CD8-positive, alpha-beta memory T cell (primary cell): ENCODE results near the gene TAGLN. TPM values are rescaled to one million over a fixed set of nuclear protein-coding genes. Genes with fewer than 3 reads are reported as not detected.

Experiments
- CTCF ChIA-PET: fragments of 350-600 bp; sonication (Branson Sonifier 250); formaldehyde crosslinking; loops from one replicate; lab custom pipeline; 2021; ENCODE audit warnings: antibody characterized with exemption; lab: Charles Lee
- POLR2A ChIA-PET: fragments of 350-600 bp; sonication (Branson Sonifier 250); formaldehyde crosslinking; loops from one replicate; lab custom pipeline; 2021; ENCODE audit warnings: antibody characterized with exemption; lab: Charles Lee
- DNase-seq, 5 donors: peaks; one replicate each; pipeline versions ENCODE4 v3.0.0 to v3.0.0-alpha.2; 2020 to 2022; ENCODE audit warnings: mixed read lengths in 1 of 5
- H3K27ac ChIP-seq: one replicate; pipeline ENCODE4 v1.7.0; 2013; ENCODE audit warnings: low read depth, mild to moderate bottlenecking, low read length, moderate library complexity
- H3K27me3 ChIP-seq: 2 replicates; pipeline ENCODE4 v1.7.0; 2013; ENCODE audit warnings: low read length, mild to moderate bottlenecking; ENCODE audit not compliant: insufficient read depth, poor library complexity, severe bottlenecking
- H3K36me3 ChIP-seq: 2 replicates; pipeline ENCODE4 v1.7.0; 2013; ENCODE audit warnings: mild to moderate bottlenecking, low read length, moderate library complexity; ENCODE audit not compliant: insufficient read depth
- H3K4me1 ChIP-seq: 2 replicates; pipeline ENCODE4 v1.7.0; 2013; ENCODE audit warnings: mild to moderate bottlenecking, low read length, moderate library complexity; ENCODE audit not compliant: insufficient read depth
- H3K4me3 ChIP-seq: 2 replicates; pipeline ENCODE4 v1.7.0; 2013; ENCODE audit warnings: mild to moderate bottlenecking, low read length
- H3K9me3 ChIP-seq: 2 replicates; pipeline ENCODE4 v1.7.0; 2013; ENCODE audit warnings: mild to moderate bottlenecking, low read length
- H3K27ac Mint-ChIP-seq, 8 donors: one replicate each; pipeline ENCODE4 v1.8.0; 2020 to 2021; ENCODE audit warnings: mixed read lengths in 8 of 8, mild to moderate bottlenecking in 6 of 8, inconsistent platforms in 3 of 8, moderate library complexity in 3 of 8
- H3K27me3 Mint-ChIP-seq, 2 donors: one replicate each; pipeline ENCODE4 v1.8.0; 2020 to 2021; ENCODE audit warnings: mixed read lengths in 2 of 2, mild to moderate bottlenecking in 1 of 2, moderate library complexity in 1 of 2
- H3K36me3 Mint-ChIP-seq, 3 donors: one replicate each; pipeline ENCODE4 v1.8.0; 2020 to 2021; ENCODE audit warnings: mixed read lengths in 3 of 3, inconsistent platforms in 1 of 3, mild to moderate bottlenecking in 1 of 3
- H3K4me1 Mint-ChIP-seq, 3 donors: one replicate each; pipeline ENCODE4 v1.8.0; 2020 to 2021; ENCODE audit warnings: mixed read lengths in 3 of 3, inconsistent platforms in 1 of 3, mild to moderate bottlenecking in 1 of 3
- H3K4me3 Mint-ChIP-seq, 7 donors: one replicate each; pipeline ENCODE4 v1.8.0; 2020 to 2021; ENCODE audit warnings: mixed read lengths in 7 of 7, mild to moderate bottlenecking in 6 of 7, moderate library complexity in 4 of 7, inconsistent platforms in 2 of 7
- H3K9me3 Mint-ChIP-seq, 5 donors: one replicate each; pipeline ENCODE4 v1.8.0; 2020 to 2022; ENCODE audit warnings: mixed read lengths in 5 of 5, mild to moderate bottlenecking in 3 of 5, moderate library complexity in 2 of 5, inconsistent platforms in 1 of 5
- polyA plus RNA-seq: library from polyadenylated mRNA; unstranded; fragments of 300-500 nt; fragmentation: Illumina TruSeq; gene quantifications from one replicate; pipeline ENCODE4 v1.2.3, GENCODE V29; 2021
- total RNA-seq, 2 experiments: library from RNA; stranded (reverse); gene quantifications; one replicate each; pipeline ENCODE4 v1.2.3, GENCODE V29; 2021

The TAGLN gene
- total and polyA plus RNA-seq, 3 experiments from 2014 or later = 0.35 to 2.2 (median 1.8) TPM

DNA sequence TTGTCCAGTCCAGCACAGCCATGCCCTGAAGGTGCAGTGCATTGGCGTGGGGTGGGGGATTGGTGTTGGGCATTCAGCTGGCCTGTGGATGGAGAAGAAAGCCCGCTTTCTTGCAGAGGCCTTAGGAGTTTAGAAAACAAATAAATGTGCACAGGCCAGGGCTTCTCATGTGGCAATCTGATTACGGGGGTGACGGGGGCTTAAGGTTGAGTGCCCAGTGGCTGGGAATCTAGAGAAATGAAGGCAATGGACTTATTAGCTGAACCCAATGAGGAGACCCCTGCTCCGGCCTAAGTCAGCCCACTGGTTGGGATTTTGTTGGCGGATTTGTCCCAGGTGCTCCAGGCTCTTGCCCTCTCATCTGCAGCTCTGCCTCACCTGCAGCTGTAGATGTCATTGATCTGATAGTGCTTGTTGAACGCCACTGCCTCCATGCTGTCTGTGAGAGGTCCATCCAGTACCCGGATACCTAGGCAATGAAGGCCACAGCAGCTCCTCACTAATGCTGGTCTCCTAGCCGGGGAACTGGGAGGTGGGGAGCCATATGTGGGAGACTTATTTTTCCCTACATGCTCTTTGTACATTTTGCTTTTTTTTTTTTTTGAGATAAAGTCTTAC, 26.5 kb downstream of the TAGLN start:
- Mint-ChIP-seq H3K36me3 (peaks cover 16 to 96% (median 23%) of the 10 kb centered on the region in 3 donors), H3K9me3 (no peaks in the 10 kb centered on the region), H3K4me1 (peaks cover 31 to 45% (median 38%) of the 10 kb centered on the region in 3 donors), H3K27me3 (no peaks in the 10 kb centered on the region), H3K4me3 (no peak overlapping the region), H3K27ac (no peak overlapping the region)
- ChIA-PET CTCF (interaction anchor here (1.0 to 3.0 kb wide), 10 partner anchors 7 to 493 kb away, joined by 3 to 33 read pairs (median 6); partner anchors contain the start of genes APOA5 and SIDT2), POLR2A (no interaction called here)
- H3K27me3 ChIP-seq = no peaks in the 10 kb centered on the region
- H3K4me3 ChIP-seq = no peak overlapping the region
- H3K27ac ChIP-seq = no peak overlapping the region
- no peaks in the 10 kb centered on the region for H3K9me3 ChIP-seq
- no peak for DNase-seq
- peaks cover 78% of the 10 kb centered on the region for H3K36me3 ChIP-seq
- peaks cover 28% of the 10 kb centered on the region for H3K4me1 ChIP-seq

DNA sequence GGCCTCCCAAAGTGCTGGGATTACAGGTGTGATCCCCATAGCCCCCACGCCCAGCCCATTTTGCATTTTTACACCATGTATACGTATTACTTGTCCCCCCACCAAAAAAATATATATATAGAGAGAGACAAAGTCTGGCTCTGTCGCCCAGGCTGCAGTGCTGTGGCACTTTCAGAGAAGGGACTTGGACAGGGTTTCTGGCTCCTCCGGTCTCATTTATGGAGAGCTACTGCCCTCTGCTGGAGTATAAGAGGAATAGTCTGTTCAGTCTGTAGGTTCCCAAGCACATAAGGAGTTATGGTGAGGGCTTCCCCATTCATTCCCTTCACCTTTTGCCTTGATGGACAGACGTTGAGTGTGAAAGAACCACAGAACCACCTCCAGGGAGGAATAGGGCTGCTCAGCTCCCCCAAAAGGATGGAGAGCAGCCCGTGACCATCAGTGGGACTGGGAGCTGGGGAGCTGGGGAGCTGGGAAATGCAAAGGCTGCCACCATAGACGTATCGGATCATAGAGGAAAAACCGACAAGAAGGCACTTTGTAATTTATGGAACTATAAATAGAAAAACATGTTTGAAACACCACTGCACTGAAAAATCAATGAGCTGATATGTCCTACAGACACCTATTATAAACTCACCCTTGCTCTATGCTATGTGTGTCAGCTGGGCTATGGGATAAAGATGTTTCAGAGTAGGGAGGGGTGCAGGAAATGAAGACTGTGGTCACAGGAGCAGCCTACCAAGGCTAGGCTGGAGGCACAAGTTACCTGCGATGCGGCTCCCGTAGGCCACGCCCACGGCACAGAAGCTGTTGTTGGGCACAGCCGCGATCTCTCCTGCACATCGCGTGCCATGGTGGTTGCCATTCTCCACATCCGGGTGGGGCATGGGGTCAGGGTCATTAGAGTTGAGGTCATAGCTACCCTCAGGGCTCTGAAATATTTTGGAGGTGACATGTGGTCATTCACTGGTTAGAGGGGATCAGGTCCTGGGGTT, 27.5 kb downstream of the TAGLN start:
- no peaks in the 10 kb centered on the region for H3K9me3 ChIP-seq
- Mint-ChIP-seq H3K27me3 (no peaks in the 10 kb centered on the region), H3K9me3 (no peaks in the 10 kb centered on the region), H3K27ac (peak overlapping the region; percentile 35 to 90 (median 78)), H3K4me3 (peak overlapping the region in 5 of 7 donors; percentile 36 to 53 (median 50)), H3K36me3 (peaks cover 16 to 91% (median 23%) of the 10 kb centered on the region in 3 donors), H3K4me1 (peaks cover 39 to 55% (median 46%) of the 10 kb centered on the region in 3 donors)
- peaks cover 33% of the 10 kb centered on the region for H3K4me1 ChIP-seq
- H3K27ac ChIP-seq = no peak overlapping the region
- ChIA-PET CTCF (interaction anchor here (0.7 to 3.0 kb wide), 17 partner anchors 8 to 494 kb away, joined by 3 to 33 read pairs (median 4); partner anchors contain the start of genes APOA5, SIDT2 and SIK3), POLR2A (interaction anchor here (1.1 kb wide), 2 partner anchors 16 to 54 kb away, joined by 3 to 4 read pairs; no protein-coding TSS in a partner anchor)
- DNase-seq = peak; percentile 22 to 65 (median 62)
- H3K27me3 ChIP-seq = no peaks in the 10 kb centered on the region
- H3K4me3 ChIP-seq = no peak overlapping the region
- peaks cover 67% of the 10 kb centered on the region for H3K36me3 ChIP-seq

DNA sequence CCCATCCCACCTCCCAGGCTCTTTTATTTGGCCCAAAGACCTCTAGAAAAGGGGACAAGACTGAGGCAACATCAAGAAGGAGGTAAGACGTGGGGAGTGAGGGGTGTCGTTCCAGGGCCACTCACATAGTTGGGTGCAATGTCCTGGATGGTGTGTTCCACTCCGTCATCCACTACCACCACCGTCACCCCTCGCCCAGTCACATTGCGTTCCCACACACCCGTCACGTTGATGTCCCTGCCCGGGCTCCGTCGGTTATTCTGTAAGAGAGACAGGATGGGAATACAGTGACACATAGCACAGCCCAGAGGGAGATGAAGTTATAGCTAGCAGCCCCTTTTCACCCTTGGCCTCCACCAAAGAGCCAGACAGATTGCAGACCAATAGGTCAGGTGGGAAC, 28.9 kb downstream of the TAGLN start:
- H3K9me3 ChIP-seq = no peaks in the 10 kb centered on the region
- H3K36me3 ChIP-seq = peaks cover 57% of the 10 kb centered on the region
- H3K27me3 Mint-ChIP-seq = no peaks in the 10 kb centered on the region
- POLR2A ChIA-PET = no interaction called here
- DNase-seq = no peak
- no peaks in the 10 kb centered on the region for H3K9me3 Mint-ChIP-seq
- H3K27ac ChIP-seq = no peak overlapping the region
- H3K4me3 ChIP-seq = no peak overlapping the region
- CTCF ChIA-PET = interaction anchor here (0.9 to 2.8 kb wide), 2 partner anchors 49 to 437 kb away, joined by 3 to 8 read pairs; partner anchors contain the start of genes APOA5 and SIDT2
- H3K4me1 ChIP-seq = peaks cover 34% of the 10 kb centered on the region
- peak overlapping the region in 6 of 7 donors; percentile 25 to 69 (median 52) for H3K4me3 Mint-ChIP-seq
- no peaks in the 10 kb centered on the region for H3K27me3 ChIP-seq
- H3K4me1 Mint-ChIP-seq = peaks cover 42 to 57% (median 48%) of the 10 kb centered on the region in 3 donors
- peak overlapping the region; percentile 14 to 96 (median 66) for H3K27ac Mint-ChIP-seq
- H3K36me3 Mint-ChIP-seq = peaks cover 16 to 82% (median 18%) of the 10 kb centered on the region in 3 donors

DNA sequence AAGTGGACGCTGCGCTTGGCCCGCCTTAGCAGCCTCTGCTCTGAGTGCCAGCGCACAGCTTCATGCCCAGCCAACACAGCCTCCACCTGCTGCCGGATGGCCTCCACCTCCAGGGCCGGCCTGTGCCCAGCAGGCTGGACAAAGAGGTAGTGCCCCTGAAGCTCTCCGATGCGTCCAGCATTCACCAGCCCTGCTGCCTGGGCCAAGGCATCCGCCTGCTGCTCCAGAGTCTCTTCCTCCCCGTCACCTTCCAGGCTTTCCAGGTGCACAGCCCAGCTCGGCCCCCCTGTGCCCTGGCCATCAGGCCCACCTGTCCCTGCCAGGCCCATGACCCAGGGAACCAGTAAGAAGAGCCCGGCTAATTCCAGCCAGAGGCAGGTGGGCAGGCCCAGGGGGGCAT, 30.2 kb downstream of the TAGLN start:
- peaks cover 16 to 69% (median 18%) of the 10 kb centered on the region in 3 donors for H3K36me3 Mint-ChIP-seq
- H3K4me1 Mint-ChIP-seq = peaks cover 54 to 71% (median 61%) of the 10 kb centered on the region in 3 donors
- no peaks in the 10 kb centered on the region for H3K9me3 ChIP-seq
- H3K36me3 ChIP-seq = peaks cover 44% of the 10 kb centered on the region
- H3K4me3 ChIP-seq = peak overlapping the region; percentile 91
- no peaks in the 10 kb centered on the region for H3K27me3 Mint-ChIP-seq
- H3K4me1 ChIP-seq = peaks cover 42% of the 10 kb centered on the region
- H3K4me3 Mint-ChIP-seq = peak overlapping the region; percentile 90 to 100 (median 98)
- peak overlapping the region; percentile 92 for H3K27ac ChIP-seq
- POLR2A ChIA-PET = interaction anchor here (1.0 to 4.0 kb wide), 2 partner anchors 51 to 84 kb away, joined by 9 to 21 read pairs; partner anchors contain the start of gene SIDT2
- no peaks in the 10 kb centered on the region for H3K9me3 Mint-ChIP-seq
- peak overlapping the region; percentile 83 to 99 (median 96) for H3K27ac Mint-ChIP-seq
- no peak for DNase-seq
- CTCF ChIA-PET = interaction anchor here (0.9 to 2.8 kb wide), 5 partner anchors 15 to 438 kb away, joined by 3 to 8 read pairs (median 3); partner anchors contain the start of genes APOA5 and SIDT2
- H3K27me3 ChIP-seq = no peaks in the 10 kb centered on the region

DNA sequence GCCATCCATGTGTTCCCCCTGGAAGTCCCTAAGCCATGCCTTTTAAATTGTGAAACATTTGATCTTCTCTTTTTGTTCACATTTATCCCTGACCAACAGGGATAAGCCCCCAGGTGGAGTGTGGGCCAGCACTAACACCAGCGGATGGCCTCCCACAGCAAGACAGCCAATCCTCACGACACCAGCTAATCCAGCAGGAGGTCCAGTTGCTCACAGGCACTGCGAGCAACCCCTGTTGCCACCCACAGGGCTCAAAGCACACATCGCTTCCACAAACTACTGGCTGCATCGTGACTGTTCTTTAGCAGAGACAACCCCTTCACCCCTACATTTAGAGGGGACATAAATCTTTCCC, 30.7 kb downstream of the TAGLN start:
- DNase-seq = no peak
- peaks cover 42% of the 10 kb centered on the region for H3K4me1 ChIP-seq
- H3K27ac ChIP-seq = peak overlapping the region; percentile 92
- H3K36me3 ChIP-seq = peaks cover 41% of the 10 kb centered on the region
- ChIA-PET CTCF (interaction anchor here (0.6 to 2.8 kb wide), 7 partner anchors 16 to 439 kb away, joined by 3 to 8 read pairs (median 3); partner anchors contain the start of genes APOA5 and SIDT2), POLR2A (interaction anchor here (0.6 to 4.0 kb wide), 2 partner anchors 51 to 183 kb away, joined by 3 to 21 read pairs; partner anchors contain the start of gene SIDT2)
- H3K36me3 Mint-ChIP-seq = peaks cover 16 to 64% (median 16%) of the 10 kb centered on the region in 3 donors
- no peaks in the 10 kb centered on the region for H3K9me3 ChIP-seq
- peak overlapping the region; percentile 91 for H3K4me3 ChIP-seq
- peak overlapping the region; percentile 90 to 100 (median 98) for H3K4me3 Mint-ChIP-seq
- peaks cover 54 to 71% (median 62%) of the 10 kb centered on the region in 3 donors for H3K4me1 Mint-ChIP-seq
- H3K27me3 ChIP-seq = no peaks in the 10 kb centered on the region
- no peaks in the 10 kb centered on the region for H3K9me3 Mint-ChIP-seq
- H3K27ac Mint-ChIP-seq = peak overlapping the region; percentile 92 to 99 (median 96)
- H3K27me3 Mint-ChIP-seq = no peaks in the 10 kb centered on the region

DNA sequence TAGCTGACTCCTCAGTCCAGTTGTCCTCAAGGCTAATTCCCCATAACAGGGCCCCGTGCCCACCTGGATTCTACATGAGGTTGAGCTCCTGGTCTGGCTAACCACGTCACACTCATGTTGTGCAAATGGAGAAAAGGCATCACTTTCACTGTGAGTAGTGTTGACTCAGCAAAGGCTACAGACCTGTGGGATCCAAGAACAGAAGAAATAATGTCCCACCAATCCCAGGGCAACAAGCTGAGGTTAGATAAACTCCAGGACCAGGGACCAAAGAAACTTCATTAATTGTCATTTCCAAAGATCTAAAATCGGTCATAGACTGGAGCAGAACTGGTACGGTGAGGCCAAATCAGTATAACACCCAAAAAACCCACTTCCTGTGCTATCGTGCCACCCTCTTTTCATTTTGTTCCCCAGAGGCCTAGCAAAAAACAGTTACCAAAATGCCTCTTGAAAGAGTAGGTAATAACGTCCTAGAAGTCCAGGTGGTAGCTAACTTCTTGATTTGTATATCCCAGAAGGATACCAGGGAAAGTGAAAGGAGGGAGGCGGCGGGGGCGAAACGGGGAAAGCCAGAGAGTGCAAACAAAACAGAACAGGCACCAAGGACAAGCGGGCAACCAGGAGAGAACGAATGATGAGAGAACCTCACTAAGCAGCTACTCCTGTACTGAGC, 31.3 kb downstream of the TAGLN start:
- H3K4me3 Mint-ChIP-seq = peak overlapping the region; percentile 90 to 100 (median 98)
- DNase-seq = peak; percentile 17 to 72 (median 67)
- Histone ChIP-seq H3K27ac (peak overlapping the region; percentile 92), H3K4me1 (peaks cover 42% of the 10 kb centered on the region), H3K4me3 (peak overlapping the region; percentile 91), H3K36me3 (peaks cover 38% of the 10 kb centered on the region), H3K9me3 (no peaks in the 10 kb centered on the region), H3K27me3 (no peaks in the 10 kb centered on the region)
- peaks cover 16 to 58% (median 16%) of the 10 kb centered on the region in 3 donors for H3K36me3 Mint-ChIP-seq
- ChIA-PET CTCF (interaction anchor here (0.6 to 2.8 kb wide), 10 partner anchors 10 to 439 kb away, joined by 3 to 8 read pairs (median 4); partner anchors contain the start of genes APOA5, CEP164 and SIDT2), POLR2A (interaction anchor here (0.5 to 4.0 kb wide), 5 partner anchors 17 to 1855 kb away, joined by 3 to 21 read pairs (median 4); partner anchors contain the start of genes CEP164 and SIDT2)
- no peaks in the 10 kb centered on the region for H3K9me3 Mint-ChIP-seq
- peaks cover 54 to 71% (median 62%) of the 10 kb centered on the region in 3 donors for H3K4me1 Mint-ChIP-seq
- H3K27ac Mint-ChIP-seq = peak overlapping the region; percentile 92 to 99 (median 96)
- no peaks in the 10 kb centered on the region for H3K27me3 Mint-ChIP-seq
